NCI-H446 (cell line): ENCODE data around the gene CCNY.
A peak's percentile ranks its signal among the peaks of the same experiment; 100 is the strongest.

ENCODE experiments used
- DNase-seq, 2 experiments: peaks; one replicate each; lab custom pipeline; 2025; lab: John Stamatoyannopoulos, UW

CCNY gene

GRCh38 chr10:35561715-35562114, 225.4 kb downstream of the CCNY start:
- DNase-seq: no peak

- DNase-seq: no peak
Observed at GRCh38 chr10:35562427-35562826, 226.1 kb downstream of the CCNY start.

- peak; percentile 15 to 69 for DNase-seq
Observed at GRCh38 chr10:35563261-35563891, 227.1 kb downstream of the CCNY start.

GRCh38 chr10:35564341-35564968, 228.1 kb downstream of the CCNY start:
- DNase-seq: no peak

GRCh38 chr10:35565602-35566081, 229.3 kb downstream of the CCNY start:
- peak; percentile 7 to 23 for DNase-seq

GRCh38 chr10:35567951-35568350, 231.6 kb downstream of the CCNY start:
- no peak for DNase-seq

GRCh38 chr10:35568483-35569015, 232.2 kb downstream of the CCNY start:
- DNase-seq: no peak

GRCh38 chr10:35569111-35569707, 232.9 kb downstream of the CCNY start:
- DNase-seq: no peak

- no peak for DNase-seq
Observed at GRCh38 chr10:35569836-35570235, 233.5 kb downstream of the CCNY start.

GRCh38 chr10:35570397-35570796, 234.1 kb downstream of the CCNY start:
- no peak for DNase-seq

- DNase-seq: no peak
Observed at GRCh38 chr10:35572583-35572982, 236.3 kb downstream of the CCNY start.

- no peak for DNase-seq
Observed at GRCh38 chr10:35573796-35574195, 237.5 kb downstream of the CCNY start.

GRCh38 chr10:35574924-35575352, 238.6 kb downstream of the CCNY start:
- DNase-seq: no peak

GRCh38 chr10:35575640-35576039, 239.3 kb downstream of the CCNY start:
- DNase-seq: no peak

- DNase-seq: no peak
Observed at GRCh38 chr10:35576730-35577129, 240.4 kb downstream of the CCNY start.

GRCh38 chr10:35577926-35578617, 241.8 kb downstream of the CCNY start:
- no peak for DNase-seq

GRCh38 chr10:35578618-35578956, 242.3 kb downstream of the CCNY start:
- no peak for DNase-seq

- no peak for DNase-seq
Observed at GRCh38 chr10:35579116-35579515, 242.8 kb downstream of the CCNY start.

- no peak for DNase-seq
Observed at GRCh38 chr10:35579726-35580422, 243.6 kb downstream of the CCNY start.

- no peak for DNase-seq
Observed at GRCh38 chr10:35580423-35580770, 244.1 kb downstream of the CCNY start.

GRCh38 chr10:35581655-35582054, 245.3 kb downstream of the CCNY start:
- DNase-seq: no peak

- DNase-seq: no peak
Observed at GRCh38 chr10:35584946-35585345, 248.6 kb downstream of the CCNY start.
